ENCODE measurements around the gene SLC38A2.

SLC38A2 gene

DNA sequence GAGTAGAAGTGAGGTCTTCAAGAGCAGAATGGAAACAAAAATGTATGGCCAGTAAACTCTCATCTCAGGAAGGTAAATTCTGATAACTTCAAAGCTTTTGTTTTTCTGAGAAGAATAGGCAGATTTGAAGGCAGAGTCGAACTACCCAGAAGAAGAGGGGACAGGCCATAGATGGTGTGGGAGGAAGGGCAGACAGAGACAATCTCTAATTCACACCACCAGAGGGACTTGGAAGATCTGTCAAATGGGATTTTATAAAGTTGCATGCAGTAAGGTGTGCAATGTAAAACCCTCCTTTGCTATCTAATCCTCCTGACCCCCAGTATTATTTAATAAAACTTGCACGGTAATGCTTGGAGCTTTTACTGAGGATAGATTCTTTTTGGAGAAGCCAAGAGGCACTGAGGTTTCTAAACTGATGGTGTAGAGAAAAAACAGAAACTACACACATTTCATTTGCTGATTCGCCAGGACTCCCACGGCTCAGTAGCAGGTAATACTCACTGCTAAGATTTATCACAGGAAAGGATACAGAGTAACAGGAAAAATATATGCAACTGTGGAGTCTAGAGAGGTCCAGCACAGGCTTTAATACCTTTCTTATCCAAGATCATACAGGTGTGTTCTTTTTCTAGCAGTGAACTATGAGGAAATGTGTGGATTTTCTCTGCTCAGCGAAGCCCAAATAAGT, 18.3 kb downstream of the SLC38A2 start:
- H2AFZ ChIP-seq (ENCODE audit: low read length): no peak overlapping the region
- H3F3A ChIP-seq (ENCODE audit: low read depth): peaks cover 13% of the 10 kb centered on the region; the same call in 1 of the 2 replicates

GRCh38 chr12:46351886-46352650, 20.5 kb downstream of the SLC38A2 start:
- no peak overlapping the region for H3K4me3 ChIP-seq (ENCODE audit: low read length, poor library complexity, severe bottlenecking)
- H3K9me3 ChIP-seq (ENCODE audit: insufficient read depth, low read depth, low read length): no peaks in the 10 kb centered on the region
- H3K9ac ChIP-seq (ENCODE audit: low read depth, low read length, poor library complexity, severe bottlenecking): no peak overlapping the region
- H3K9me2 ChIP-seq (replicated peaks; ENCODE audit: low read depth, low read length): no peaks in the 10 kb centered on the region
- H3K4me1 ChIP-seq (ENCODE audit: insufficient read depth, low read length, poor library complexity, severe bottlenecking): peaks cover 16% of the 10 kb centered on the region
- peaks cover 3% of the 10 kb centered on the region; the same call in 1 of the 2 replicates for H3F3A ChIP-seq (ENCODE audit: low read depth)
- no peaks in the 10 kb centered on the region for H4K20me1 ChIP-seq (ENCODE audit: insufficient read depth, low read length, poor library complexity, severe bottlenecking)
- no peaks in the 10 kb centered on the region for H3K36me3 ChIP-seq (ENCODE audit: insufficient read depth, low read length)
- no peaks in the 10 kb centered on the region for H3K79me2 ChIP-seq (ENCODE audit: insufficient read depth, low read length)
- no peaks in the 10 kb centered on the region for H3K27me3 ChIP-seq (ENCODE audit: insufficient read depth, low read length, poor library complexity, severe bottlenecking)
- TF ChIP-seq, protein P1, sequence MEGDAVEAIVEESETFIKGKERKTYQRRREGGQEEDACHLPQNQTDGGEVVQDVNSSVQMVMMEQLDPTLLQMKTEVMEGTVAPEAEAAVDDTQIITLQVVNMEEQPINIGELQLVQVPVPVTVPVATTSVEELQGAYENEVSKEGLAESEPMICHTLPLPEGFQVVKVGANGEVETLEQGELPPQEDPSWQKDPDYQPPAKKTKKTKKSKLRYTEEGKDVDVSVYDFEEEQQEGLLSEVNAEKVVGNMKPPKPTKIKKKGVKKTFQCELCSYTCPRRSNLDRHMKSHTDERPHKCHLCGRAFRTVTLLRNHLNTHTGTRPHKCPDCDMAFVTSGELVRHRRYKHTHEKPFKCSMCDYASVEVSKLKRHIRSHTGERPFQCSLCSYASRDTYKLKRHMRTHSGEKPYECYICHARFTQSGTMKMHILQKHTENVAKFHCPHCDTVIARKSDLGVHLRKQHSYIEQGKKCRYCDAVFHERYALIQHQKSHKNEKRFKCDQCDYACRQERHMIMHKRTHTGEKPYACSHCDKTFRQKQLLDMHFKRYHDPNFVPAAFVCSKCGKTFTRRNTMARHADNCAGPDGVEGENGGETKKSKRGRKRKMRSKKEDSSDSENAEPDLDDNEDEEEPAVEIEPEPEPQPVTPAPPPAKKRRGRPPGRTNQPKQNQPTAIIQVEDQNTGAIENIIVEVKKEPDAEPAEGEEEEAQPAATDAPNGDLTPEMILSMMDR (conservative IDR thresholded peaks at IDR 0.05; ENCODE audit: low read length): no peak
- no peak for TF ChIP-seq EZH2phosphoT487 (IDR thresholded peaks at IDR 0.05; ENCODE audit: borderline replicate concordance)
- no peak overlapping the region for H3K4me2 ChIP-seq (ENCODE audit: low read depth, low read length, poor library complexity, severe bottlenecking)
- H2AFZ ChIP-seq (ENCODE audit: low read length): no peak overlapping the region; the same call in 1 of the 2 replicates

More for the DNA sequence above, 18.3 kb downstream of the SLC38A2 start:
- Histone ChIP-seq H3K79me2 (ENCODE audit: insufficient read depth, low read length) (no peaks in the 10 kb centered on the region), H3K36me3 (ENCODE audit: insufficient read depth, low read length) (peaks cover 10% of the 10 kb centered on the region; the same call in 1 of the 2 replicates), H3K4me1 (ENCODE audit: insufficient read depth, low read length, poor library complexity, severe bottlenecking) (peaks cover 12% of the 10 kb centered on the region), H3K27me3 (ENCODE audit: insufficient read depth, low read length, poor library complexity, severe bottlenecking) (no peaks in the 10 kb centered on the region), H4K20me1 (ENCODE audit: insufficient read depth, low read length, poor library complexity, severe bottlenecking) (peaks cover 10% of the 10 kb centered on the region), H3K9me3 (ENCODE audit: insufficient read depth, low read depth, low read length) (no peaks in the 10 kb centered on the region), H3K9me2 (replicated peaks; ENCODE audit: low read depth, low read length) (no peaks in the 10 kb centered on the region), H3K4me2 (ENCODE audit: low read depth, low read length, poor library complexity, severe bottlenecking) (no peak overlapping the region), H3K4me3 (ENCODE audit: low read length, poor library complexity, severe bottlenecking) (no peak overlapping the region), H3K9ac (ENCODE audit: low read depth, low read length, poor library complexity, severe bottlenecking) (no peak overlapping the region)
- TF ChIP-seq, protein P1 (conservative IDR thresholded peaks at IDR 0.05; ENCODE audit: low read length): peak; percentile 54
- no peak for TF ChIP-seq EZH2phosphoT487 (IDR thresholded peaks at IDR 0.05; ENCODE audit: borderline replicate concordance)

DNA sequence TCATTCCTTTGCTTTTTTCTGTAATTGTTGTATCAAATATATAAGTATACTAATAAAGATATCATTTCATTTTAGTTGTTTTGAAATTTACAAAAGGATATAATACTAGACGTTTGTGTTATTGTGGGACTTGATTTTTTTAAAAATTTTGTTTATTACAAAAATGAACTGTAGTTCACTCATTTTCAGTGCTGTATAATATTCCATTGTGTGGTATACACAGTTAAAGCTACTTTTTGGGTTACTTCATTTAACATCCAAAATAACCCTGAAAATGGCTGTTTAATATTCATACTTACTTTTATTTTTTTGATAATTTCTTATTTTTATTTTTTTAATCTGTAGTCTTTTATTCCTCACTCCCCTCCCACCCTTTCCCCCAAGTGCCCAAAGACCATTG, 21.4 kb downstream of the SLC38A2 start:
- TF ChIP-seq, protein P1 (conservative IDR thresholded peaks at IDR 0.05; ENCODE audit: low read length): no peak
- TF ChIP-seq EZH2phosphoT487 (IDR thresholded peaks at IDR 0.05; ENCODE audit: borderline replicate concordance): no peak
- Histone ChIP-seq H4K20me1 (ENCODE audit: insufficient read depth, low read length, poor library complexity, severe bottlenecking) (no peaks in the 10 kb centered on the region), H3K27me3 (ENCODE audit: insufficient read depth, low read length, poor library complexity, severe bottlenecking) (no peaks in the 10 kb centered on the region), H3K36me3 (ENCODE audit: insufficient read depth, low read length) (no peaks in the 10 kb centered on the region), H3K4me1 (ENCODE audit: insufficient read depth, low read length, poor library complexity, severe bottlenecking) (peaks cover 16% of the 10 kb centered on the region), H3K9ac (ENCODE audit: low read depth, low read length, poor library complexity, severe bottlenecking) (no peak overlapping the region), H3K9me3 (ENCODE audit: insufficient read depth, low read depth, low read length) (no peaks in the 10 kb centered on the region), H3K4me2 (ENCODE audit: low read depth, low read length, poor library complexity, severe bottlenecking) (no peak overlapping the region), H3K4me3 (ENCODE audit: low read length, poor library complexity, severe bottlenecking) (no peak overlapping the region), H3F3A (ENCODE audit: low read depth) (no peaks in the 10 kb centered on the region), H3K79me2 (ENCODE audit: insufficient read depth, low read length) (no peaks in the 10 kb centered on the region), H2AFZ (ENCODE audit: low read length) (no peak overlapping the region), H3K9me2 (replicated peaks; ENCODE audit: low read depth, low read length) (no peaks in the 10 kb centered on the region)
